22Rv1 (cell line): ENCODE results near the gene AFG1L.

ENCODE experiments used
- ZFX ChIP-seq: fragments of 450-650 bp; IDR thresholded peaks from 2 replicates; pipeline ENCODE4 v1.6.1; 2017; ENCODE audit warnings: antibody characterized with exemption, borderline replicate concordance
- TF ChIP-seq, protein P1 (sequence below): fragments of 450-650 bp; IDR thresholded peaks from 2 replicates; pipeline ENCODE4 v1.5.1; 2017; ENCODE audit warnings: mild to moderate bottlenecking

DNA sequence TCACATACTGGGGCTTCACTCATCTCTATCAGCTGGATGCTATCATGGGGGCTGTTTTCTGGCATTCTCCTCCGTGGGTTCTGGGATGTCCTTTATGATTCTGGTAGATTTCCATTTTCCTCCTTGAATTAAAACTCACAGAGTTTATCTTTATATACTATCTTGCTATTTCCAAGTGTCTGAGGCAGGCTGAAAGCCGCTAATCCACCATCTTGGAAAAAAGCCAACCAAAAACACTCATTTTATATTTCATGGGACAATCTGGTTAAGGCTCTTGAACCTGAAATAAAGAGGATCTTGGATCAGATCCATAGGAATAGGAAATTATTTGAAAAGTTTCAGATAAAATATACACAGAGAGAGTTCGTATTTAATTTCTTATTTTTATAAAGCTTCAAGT lies 86.0 kb downstream of the AFG1L start:
- TF ChIP-seq, protein P1, sequence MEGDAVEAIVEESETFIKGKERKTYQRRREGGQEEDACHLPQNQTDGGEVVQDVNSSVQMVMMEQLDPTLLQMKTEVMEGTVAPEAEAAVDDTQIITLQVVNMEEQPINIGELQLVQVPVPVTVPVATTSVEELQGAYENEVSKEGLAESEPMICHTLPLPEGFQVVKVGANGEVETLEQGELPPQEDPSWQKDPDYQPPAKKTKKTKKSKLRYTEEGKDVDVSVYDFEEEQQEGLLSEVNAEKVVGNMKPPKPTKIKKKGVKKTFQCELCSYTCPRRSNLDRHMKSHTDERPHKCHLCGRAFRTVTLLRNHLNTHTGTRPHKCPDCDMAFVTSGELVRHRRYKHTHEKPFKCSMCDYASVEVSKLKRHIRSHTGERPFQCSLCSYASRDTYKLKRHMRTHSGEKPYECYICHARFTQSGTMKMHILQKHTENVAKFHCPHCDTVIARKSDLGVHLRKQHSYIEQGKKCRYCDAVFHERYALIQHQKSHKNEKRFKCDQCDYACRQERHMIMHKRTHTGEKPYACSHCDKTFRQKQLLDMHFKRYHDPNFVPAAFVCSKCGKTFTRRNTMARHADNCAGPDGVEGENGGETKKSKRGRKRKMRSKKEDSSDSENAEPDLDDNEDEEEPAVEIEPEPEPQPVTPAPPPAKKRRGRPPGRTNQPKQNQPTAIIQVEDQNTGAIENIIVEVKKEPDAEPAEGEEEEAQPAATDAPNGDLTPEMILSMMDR: no peak
- TF ChIP-seq ZFX: no peak
